WTC11 (cell line): ENCODE results near the gene COL4A1.

Experiments used
- CREB1 ChIP-seq: sonication (generic); formaldehyde crosslinking; IDR thresholded peaks from 2 replicates; pipeline ENCODE4 v1.8.0; 2023; ENCODE audit warnings: mild to moderate bottlenecking, missing genetic modification reagents
- CTCF ChIP-seq: fragments of 200-600 bp; IDR thresholded peaks from 2 replicates; pipeline ENCODE4 v1.8.0; 2022; ENCODE audit warnings: antibody characterized with exemption
- FOXJ3 ChIP-seq: sonication (generic); formaldehyde crosslinking; IDR thresholded peaks from 2 replicates; pipeline ENCODE4 v1.9.0; 2021; ENCODE audit warnings: missing genetic modification reagents, mild to moderate bottlenecking, borderline replicate concordance
- FOXP1 ChIP-seq: sonication (generic); formaldehyde crosslinking; IDR thresholded peaks from 2 replicates; pipeline ENCODE4 v1.8.0; 2022; ENCODE audit warnings: missing genetic modification reagents, mild to moderate bottlenecking, moderate library complexity, borderline replicate concordance
- GABPB1 ChIP-seq: sonication (generic); formaldehyde crosslinking; IDR thresholded peaks from 2 replicates; pipeline ENCODE4 v1.8.1; 2023; ENCODE audit warnings: mild to moderate bottlenecking, missing genetic modification reagents
- NFE2L1 ChIP-seq: sonication (generic); formaldehyde crosslinking; IDR thresholded peaks from 2 replicates; pipeline ENCODE4 v1.8.1; 2023; ENCODE audit warnings: missing genetic modification reagents
- NR3C1 ChIP-seq: sonication (generic); formaldehyde crosslinking; conservative IDR thresholded peaks from 2 replicates; pipeline ENCODE4 v1.8.1; 2023; ENCODE audit warnings: low read depth, mild to moderate bottlenecking, missing genetic modification reagents
- OVOL2 ChIP-seq: fragments of 250-450 bp; sonication (Bioruptor Pico); IDR thresholded peaks from 2 replicates; pipeline ENCODE4 v1.9.0; 2021; ENCODE audit warnings: mild to moderate bottlenecking, borderline replicate concordance
- SMAD3 ChIP-seq: sonication (generic); formaldehyde crosslinking; IDR thresholded peaks from 2 replicates; pipeline ENCODE4 v1.8.0; 2022; ENCODE audit warnings: missing genetic modification reagents, mild to moderate bottlenecking, borderline replicate concordance
- TEAD1 ChIP-seq: sonication (generic); formaldehyde crosslinking; IDR thresholded peaks from 2 replicates; pipeline ENCODE4 v1.8.0; 2022; ENCODE audit warnings: mild to moderate bottlenecking, missing genetic modification reagents
- TEAD4 ChIP-seq: sonication (generic); formaldehyde crosslinking; IDR thresholded peaks from 2 replicates; pipeline ENCODE4 v1.8.0; 2022; ENCODE audit warnings: mild to moderate bottlenecking, missing genetic modification reagents
- ZNF317 ChIP-seq: sonication (generic); formaldehyde crosslinking; IDR thresholded peaks from 2 replicates; pipeline ENCODE4 v1.8.1; 2023; ENCODE audit warnings: low read depth, mild to moderate bottlenecking, moderate library complexity, missing genetic modification reagents, borderline replicate concordance
- TF ChIP-seq, protein P1 (sequence below): fragments of 250-450 bp; sonication (Bioruptor Pico); conservative IDR thresholded peaks from 2 replicates; pipeline ENCODE4 v1.9.0; 2021; ENCODE audit warnings: mild to moderate bottlenecking
- TF ChIP-seq, protein P2 (sequence below): sonication (generic); formaldehyde crosslinking; IDR thresholded peaks from 2 replicates; pipeline ENCODE4 v1.8.0; 2022; ENCODE audit warnings: mild to moderate bottlenecking, missing genetic modification reagents

GRCh38 chr13:110135977-110136597 lies 170.9 kb downstream of the COL4A1 start:
- TF ChIP-seq, protein P1, sequence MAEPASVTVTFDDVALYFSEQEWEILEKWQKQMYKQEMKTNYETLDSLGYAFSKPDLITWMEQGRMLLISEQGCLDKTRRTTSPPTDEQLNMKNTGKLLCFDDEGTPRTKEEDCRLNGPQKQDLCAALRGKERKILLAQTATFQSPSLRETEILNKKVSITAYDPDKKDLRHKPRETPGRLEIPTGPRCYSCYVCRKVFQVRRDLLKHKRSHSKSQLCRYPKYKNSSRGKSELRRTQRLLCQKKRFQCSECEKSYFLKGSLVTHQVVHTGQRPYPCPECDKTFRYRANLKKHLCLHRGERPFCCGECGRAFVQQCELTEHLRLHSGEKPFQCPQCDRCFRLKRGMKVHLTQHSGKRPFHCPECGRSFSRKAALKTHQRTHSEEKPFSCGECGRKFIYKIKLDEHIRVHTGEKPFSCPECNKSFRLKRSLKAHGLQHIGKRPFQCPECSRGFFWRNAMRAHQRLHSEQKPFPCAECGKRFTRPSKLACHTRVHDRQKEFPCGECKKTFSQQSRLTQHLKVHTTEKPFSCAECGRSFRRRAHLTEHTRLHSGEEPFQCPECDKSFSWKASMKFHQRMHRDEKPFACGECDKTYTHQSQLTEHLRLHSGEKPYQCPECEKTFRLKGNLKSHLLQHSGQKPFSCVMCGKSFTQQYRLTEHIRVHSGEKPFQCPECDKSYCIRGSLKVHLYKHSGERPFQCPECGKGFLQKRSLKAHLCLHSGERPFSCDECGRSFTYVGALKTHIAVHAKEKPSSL, result no peak
- TF ChIP-seq CTCF, result no peak
- TF ChIP-seq NR3C1, result no peak
- TF ChIP-seq OVOL2, result no peak
- TF ChIP-seq TEAD1 (CRISPR knock-in tag), result no peak
- TF ChIP-seq ZNF317, result no peak
- TF ChIP-seq GABPB1 (CRISPR knock-in tag), result no peak
- TF ChIP-seq FOXJ3, result no peak
- TF ChIP-seq, protein P2, sequence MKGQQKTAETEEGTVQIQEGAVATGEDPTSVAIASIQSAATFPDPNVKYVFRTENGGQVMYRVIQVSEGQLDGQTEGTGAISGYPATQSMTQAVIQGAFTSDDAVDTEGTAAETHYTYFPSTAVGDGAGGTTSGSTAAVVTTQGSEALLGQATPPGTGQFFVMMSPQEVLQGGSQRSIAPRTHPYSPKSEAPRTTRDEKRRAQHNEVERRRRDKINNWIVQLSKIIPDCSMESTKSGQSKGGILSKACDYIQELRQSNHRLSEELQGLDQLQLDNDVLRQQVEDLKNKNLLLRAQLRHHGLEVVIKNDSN, result no peak
- no peak for TF ChIP-seq NFE2L1 (CRISPR knock-in tag)
- TF ChIP-seq CREB1 (CRISPR knock-in tag), result no peak
- no peak for TF ChIP-seq FOXP1 (CRISPR knock-in tag)
- no peak for TF ChIP-seq TEAD4 (CRISPR knock-in tag)
- no peak for TF ChIP-seq SMAD3 (CRISPR knock-in tag)
